HepG2 (cell line): ENCODE data around the gene PARVA. TPM values are rescaled to one million over a fixed set of nuclear protein-coding genes. Genes with fewer than 3 reads are reported as not detected.

Source experiments
- ATAC-seq: fragments of 200-7000 bp; cut with Tn5 transposase; 3 replicates; pipeline ENCODE4 v1.9.1; 2020; ENCODE audit warnings: mild to moderate bottlenecking, moderate library complexity
- BruUV-seq: library from RNA; stranded (reverse); fragments of 400-500 nt; replicated peaks from 2 replicates; lab custom pipeline; 2021; lab: Mats Ljungman, UMichigan
- CTCF ChIA-PET: fragments of 300-600 bp; formaldehyde crosslinking; extraction: SDS; loops from one replicate; lab custom pipeline; 2021; ENCODE audit warnings: low total read pairs, inconsistent platforms, low intra/inter-chr PET ratio; lab: Yijun Ruan, JAX
- POLR2A ChIA-PET: fragments of 350-600 bp; sonication (Branson Sonifier 250); formaldehyde crosslinking; loops from one replicate; lab custom pipeline; 2020; ENCODE audit warnings: antibody characterized with exemption, inconsistent platforms; lab: Yijun Ruan, JAX
- DNase-seq: peaks from one replicate; pipeline ENCODE4 v3.0.0-alpha.2; 2015; ENCODE audit warnings: low spot score
- FAIRE-seq: peaks from 3 replicates; lab custom pipeline; 2011; peaks lifted over from hg19 to GRCh38; lab: Jason Lieb, UNC
- H2AFZ ChIP-seq: one replicate; pipeline ENCODE4 v1.6.1; 2011; ENCODE audit warnings: low read length, inconsistent platforms
- H3K27ac ChIP-seq: fragments of 300-600 bp; 3 replicates; pipeline ENCODE4 v1.8.0; 2011; ENCODE audit warnings: mixed run types, mild to moderate bottlenecking, mixed read lengths, low read length, inconsistent platforms; ENCODE audit not compliant: insufficient read depth; ENCODE audit errors: extremely low read length
- H3K27me3 ChIP-seq, 2 experiments: fragments of 200-600 bp in 1 of 2; 2 replicates in 1 of 2; 3 replicates in 1 of 2; pipeline versions ENCODE4 v1.6.0 to v1.8.0; 2011; ENCODE audit warnings: low read length in 2 of 2, mild to moderate bottlenecking in 2 of 2, moderate library complexity in 2 of 2, inconsistent platforms in 1 of 2; ENCODE audit not compliant: insufficient read depth in 2 of 2, control insufficient read depth in 1 of 2
- H3K36me3 ChIP-seq, 2 experiments: fragments of 200-600 bp in 1 of 2; replicated peaks in 1 of 2; 2 replicates in 1 of 2; 3 replicates in 1 of 2; pipeline versions ENCODE4 v1.5.1 to v1.8.0; 2011; ENCODE audit warnings: low read length in 2 of 2, inconsistent platforms in 1 of 2; ENCODE audit not compliant: insufficient read depth in 2 of 2, control insufficient read depth in 1 of 2
- H3K4me1 ChIP-seq: 2 replicates; pipeline ENCODE4 v1.5.1; 2012; ENCODE audit warnings: low read length, inconsistent platforms; ENCODE audit not compliant: insufficient read depth
- H3K4me2 ChIP-seq: 2 replicates; pipeline ENCODE4 v1.6.0; 2011; ENCODE audit warnings: low read depth, low read length, inconsistent platforms
- H3K4me3 ChIP-seq, 3 experiments: fragments of 200-600 bp in 1 of 3; sonication (generic), shearing (Covaris generic) in 1 of 3; replicated peaks in 1 of 3; 2 replicates each; pipeline ENCODE4 v1.5.1; 2011 to 2016; ENCODE audit warnings: low read length in 3 of 3, inconsistent platforms in 2 of 3, low read depth in 2 of 3, mild to moderate bottlenecking in 2 of 3, control low read depth in 1 of 3, mixed read lengths in 1 of 3; ENCODE audit not compliant: insufficient read depth in 1 of 3
- H3K79me2 ChIP-seq: one replicate; pipeline ENCODE4 v1.6.1; 2011; ENCODE audit warnings: low read length, inconsistent platforms; ENCODE audit not compliant: insufficient read depth
- H3K9ac ChIP-seq: 2 replicates; pipeline ENCODE4 v1.6.0; 2011; ENCODE audit warnings: mild to moderate bottlenecking, low read depth, low read length, inconsistent platforms; ENCODE audit not compliant: insufficient read depth
- H3K9me3 ChIP-seq: 2 replicates; pipeline ENCODE4 v1.5.1; 2012; ENCODE audit warnings: mild to moderate bottlenecking, low read length
- H4K20me1 ChIP-seq: 2 replicates; pipeline ENCODE4 v1.6.0; 2011; ENCODE audit warnings: inconsistent platforms, mild to moderate bottlenecking, low read length, moderate library complexity; ENCODE audit not compliant: insufficient read depth
- ATM ChIP-seq: fragments of 450-650 bp; IDR thresholded peaks from 2 replicates; pipeline ENCODE4 v1.7.1; 2017; ENCODE audit warnings: mild to moderate bottlenecking, borderline replicate concordance
- E2F2 ChIP-seq: sonication (generic); formaldehyde crosslinking; IDR thresholded peaks from 2 replicates; pipeline ENCODE4 v1.4.0; 2020; ENCODE audit warnings: missing genetic modification reagents, borderline replicate concordance
- HNF4G ChIP-seq, 2 experiments: sonication (generic) in 1 of 2; formaldehyde crosslinking in 1 of 2; IDR thresholded peaks; 2 replicates each; pipeline versions ENCODE4 v1.4.0 to v1.6.1; 2011 to 2020; ENCODE audit warnings: borderline replicate concordance in 2 of 2, low read depth in 2 of 2, mild to moderate bottlenecking in 2 of 2, low read length in 1 of 2, missing genetic modification reagents in 1 of 2, moderate library complexity in 1 of 2
- LBX2 ChIP-seq: sonication (generic); formaldehyde crosslinking; IDR thresholded peaks from 2 replicates; pipeline ENCODE4 v1.5.0; 2020; ENCODE audit warnings: missing genetic modification reagents, mild to moderate bottlenecking, borderline replicate concordance
- MEIS2 ChIP-seq: sonication (generic); formaldehyde crosslinking; IDR thresholded peaks from 2 replicates; pipeline ENCODE4 v1.9.0; 2021; ENCODE audit warnings: mild to moderate bottlenecking, missing genetic modification reagents
- MTF2 ChIP-seq: sonication (generic); formaldehyde crosslinking; IDR thresholded peaks from 2 replicates; pipeline ENCODE4 v1.5.0; 2020; ENCODE audit warnings: missing genetic modification reagents, borderline replicate concordance
- SNAPC4 ChIP-seq: sonication (generic); formaldehyde crosslinking; IDR thresholded peaks from 2 replicates; pipeline ENCODE4 v1.4.0; 2020; ENCODE audit warnings: mild to moderate bottlenecking, missing genetic modification reagents
- SUZ12 ChIP-seq: fragments of 150-350 bp; IDR thresholded peaks from 2 replicates; pipeline ENCODE4 v1.6.1; 2014; ENCODE audit warnings: low read depth, low read length
- ZBTB44 ChIP-seq: sonication (generic); formaldehyde crosslinking; IDR thresholded peaks from 2 replicates; pipeline ENCODE4 v1.4.0; 2020; ENCODE audit warnings: missing genetic modification reagents
- ZBTB7B ChIP-seq: sonication (generic); formaldehyde crosslinking; IDR thresholded peaks from 2 replicates; pipeline ENCODE4 v1.4.0; 2020; ENCODE audit warnings: missing genetic modification reagents
- ZC3H4 ChIP-seq: sonication (generic); formaldehyde crosslinking; IDR thresholded peaks from 2 replicates; pipeline ENCODE4 v1.4.0; 2020; ENCODE audit warnings: missing genetic modification reagents, borderline replicate concordance
- ZFP36L2 ChIP-seq: sonication (generic); formaldehyde crosslinking; IDR thresholded peaks from 2 replicates; pipeline ENCODE4 v1.4.0; 2020; ENCODE audit warnings: missing genetic modification reagents
- ZMYM3 ChIP-seq: sonication (generic); formaldehyde crosslinking; IDR thresholded peaks from 2 replicates; pipeline ENCODE4 v1.5.1; 2020; ENCODE audit warnings: mild to moderate bottlenecking, missing genetic modification reagents
- ZNF20 ChIP-seq: sonication (generic); formaldehyde crosslinking; IDR thresholded peaks from 2 replicates; pipeline ENCODE4 v1.4.0; 2020; ENCODE audit warnings: mild to moderate bottlenecking, moderate library complexity, missing genetic modification reagents
- ZNF562 ChIP-seq: sonication (generic); formaldehyde crosslinking; IDR thresholded peaks from 2 replicates; pipeline ENCODE4 v1.8.0; 2022; ENCODE audit warnings: missing genetic modification reagents, borderline replicate concordance
- WGBS: methylation state at CpG from one replicate; pipeline ENCODE4 v1.1.6; 2017; ENCODE audit warnings: low lambda C conversion rate; 5-methylcytosine and 5-hydroxymethylcytosine counted together
- in situ Hi-C: cut with HindIII; loops from 2 replicates; pipeline ENCODE4 v1.10.0; 2017; ENCODE audit warnings: low pct_unique_long_range_greater_than_20kb; ENCODE audit not compliant: extremely low pct_ligation_motif_present
- intact Hi-C: fragments of 100-400 bp; cut with micrococcal nuclease; formaldehyde crosslinking; loops from one replicate; pipeline ENCODE4 v1.10.0; 2022; ENCODE audit not compliant: unreplicated experiment
- polyA plus RNA-seq, 8 experiments: library from polyadenylated mRNA; depleted of rRNA in 3 of 8; stranded (reverse) in 7 of 8; unstranded in 1 of 8; fragments of >200 nt; fragmentation: Illumina TruSeq in 4 of 8; extraction: Trizol in 4 of 8; gene quantifications; 2 replicates each; pipeline versions ENCODE4 v1.2.1 to v1.2.3, GENCODE V29; 2011 to 2016; ENCODE audit warnings: low read depth in 4 of 8, missing spikeins in 1 of 8, mixed read lengths in 1 of 8; ENCODE audit not compliant: insufficient read depth in 1 of 8
- total RNA-seq, 5 experiments: library from RNA; depleted of rRNA; stranded (reverse); fragments of >200 nt; fragmentation: Illumina TruSeq; extraction: Trizol; gene quantifications; 2 replicates each; pipeline ENCODE4 v1.2.3, GENCODE V29; 2016; ENCODE audit warnings: low read depth in 1 of 5

Gene PARVA
- total and polyA plus RNA-seq, 2 of the 13 experiments (the other 11 are each of a cell fraction or from before 2014, with no cell fraction given) = 5.9 to 9.1 TPM

GRCh38 chr11:12449961-12450715 lies 72.8 kb downstream of the PARVA start:
- 94% methylated on average over 3 of the region's 3 CpGs for WGBS
- H3K4me1 ChIP-seq = peaks cover 12% of the 10 kb centered on the region
- H3K9ac ChIP-seq = no peak overlapping the region
- H3K27me3 ChIP-seq = no peaks in the 10 kb centered on the region
- POLR2A ChIA-PET = no interaction called here
- no peak overlapping the region for H3K4me3 ChIP-seq
- H3K79me2 ChIP-seq = no peaks in the 10 kb centered on the region
- H2AFZ ChIP-seq = no peak overlapping the region
- no peak overlapping the region for H3K27ac ChIP-seq
- in situ Hi-C loops = no loop called here
- no TSS peak for BruUV-seq
- H3K4me2 ChIP-seq = no peak overlapping the region
- no peaks in the 10 kb centered on the region for H3K9me3 ChIP-seq
- no peaks in the 10 kb centered on the region for H4K20me1 ChIP-seq
- intact Hi-C loops = no loop called here
- ATAC-seq = no peak
- CTCF ChIA-PET = no interaction called here
- FAIRE-seq = no peak
- DNase-seq = no peak
- TF ChIP-seq LBX2 (no peak), ZBTB44 (CRISPR knock-in tag) (no peak), ZBTB7B (CRISPR knock-in tag) (no peak), MTF2 (CRISPR knock-in tag) (no peak), SUZ12 (no peak), HNF4G (IDR thresholded peaks at IDR 0.05; ENCODE audit: borderline replicate concordance, low read depth, low read length) (no peak), HNF4G (CRISPR knock-in tag; IDR thresholded peaks at IDR 0.05; ENCODE audit: borderline replicate concordance, low read depth) (no peak), ZFP36L2 (CRISPR knock-in tag) (no peak), ZNF562 (CRISPR knock-in tag) (no peak), E2F2 (no peak), MEIS2 (CRISPR knock-in tag) (no peak), ZMYM3 (no peak), SNAPC4 (no peak), ZNF20 (CRISPR knock-in tag) (no peak), ATM (no peak), ZC3H4 (CRISPR knock-in tag) (no peak)
- H3K36me3 ChIP-seq = no peaks in the 10 kb centered on the region
